ENCODE results near the gene PRPH.

The PRPH gene

DNA sequence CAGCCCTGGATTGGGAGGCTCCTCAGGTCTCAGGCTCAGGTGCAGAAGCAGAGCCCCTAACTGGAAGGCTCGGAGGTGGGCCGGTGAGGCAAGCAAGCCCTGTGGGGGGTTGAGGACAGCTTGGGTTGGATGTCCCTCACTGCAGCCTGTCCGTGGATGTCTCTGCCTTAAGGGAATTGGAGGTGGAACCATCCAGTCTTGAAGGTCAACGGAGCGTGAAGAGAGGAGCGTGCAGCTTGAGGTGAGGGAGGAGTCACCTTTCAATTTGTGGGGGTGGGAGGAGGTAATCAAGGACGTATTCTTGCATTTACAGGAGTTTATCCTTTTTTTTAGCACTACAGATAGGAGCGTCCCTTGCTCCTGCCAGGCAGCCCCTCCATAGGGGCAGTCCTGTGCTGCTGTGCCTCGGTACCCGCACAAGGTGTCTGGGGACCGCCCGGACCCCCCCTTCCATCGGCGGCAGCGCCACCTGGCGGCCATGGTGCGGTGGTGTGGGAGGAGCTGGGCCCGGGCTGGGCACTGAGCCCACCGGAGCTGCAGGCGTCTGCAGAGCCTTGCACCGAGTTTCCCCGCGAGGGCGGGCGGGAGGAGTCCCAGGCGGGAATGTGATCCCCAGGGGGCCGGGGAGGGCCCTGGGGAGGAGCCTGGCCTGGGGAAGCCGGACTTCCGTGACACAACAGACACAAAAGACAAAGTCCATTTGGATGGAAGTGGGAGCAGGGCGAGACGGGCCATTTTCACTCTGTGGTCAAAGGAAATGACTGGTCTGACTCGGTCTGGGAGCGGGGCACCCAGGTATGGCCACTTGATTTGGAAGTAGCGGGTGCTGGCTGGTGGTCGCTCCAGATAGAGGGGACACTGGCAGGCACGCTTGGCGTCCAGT is 52.6 kb downstream of the PRPH start:
- DNase-seq, result peak; percentile 78
